HG03280 (cell line): ENCODE measurements around the gene ARHGAP35.

Experiments used
- ATAC-seq: cut with Tn5 transposase; IDR thresholded peaks from one replicate; pipeline ENCODE4 v1.9.1; 2021; ENCODE audit warnings: mild to moderate bottlenecking, moderate library complexity; ENCODE audit not compliant: unreplicated experiment

Gene ARHGAP35

GRCh38 chr19:46901701-46902401, 41.1 kb downstream of the ARHGAP35 start:
- ATAC-seq: no peak

GRCh38 chr19:46902402-46902766, 41.6 kb downstream of the ARHGAP35 start:
- ATAC-seq: no peak

- ATAC-seq: no peak
These were observed 42.7 kb downstream of the ARHGAP35 start for GRCh38 chr19:46903458-46903857.

- ATAC-seq: no peak
These were observed 43.6 kb downstream of the ARHGAP35 start for GRCh38 chr19:46904114-46905060.

- no peak for ATAC-seq
These were observed 45.4 kb downstream of the ARHGAP35 start for GRCh38 chr19:46906221-46906620.

- no peak for ATAC-seq
These were observed 47.1 kb downstream of the ARHGAP35 start for GRCh38 chr19:46907880-46908279.

GRCh38 chr19:46909356-46909755, 48.6 kb downstream of the ARHGAP35 start:
- no peak for ATAC-seq
